Kidney capillary endothelial cell (primary cell): ENCODE results near the gene DLG5.
A peak's percentile ranks its signal among the peaks of the same experiment; 100 is the strongest.

Source experiments
- DNase-seq: peaks from one replicate; pipeline ENCODE4 v3.0.0-alpha.2; 2018; ENCODE audit warnings: low spot score

The DLG5 gene

GRCh38 chr10:77926566-77927401, at the start of gene DLG5:
DLG5 (minus strand) TSS chr10:77926755; CDS start chr10:77926520, 235 bp downstream.
- DNase-seq, result no peak

- DNase-seq, result no peak
Measured at GRCh38 chr10:77975086-77975666, 48.6 kb upstream of the DLG5 start.

GRCh38 chr10:77974396-77975074, 48.0 kb upstream of the DLG5 start:
- DNase-seq, result no peak

- DNase-seq, result no peak
Measured at GRCh38 chr10:77973276-77973675, 46.7 kb upstream of the DLG5 start.

- DNase-seq, result no peak
Measured at GRCh38 chr10:77972148-77972547, 45.6 kb upstream of the DLG5 start.

GRCh38 chr10:77971804-77972144, 45.2 kb upstream of the DLG5 start:
- DNase-seq, result no peak

- no peak for DNase-seq
Measured at GRCh38 chr10:77970869-77971803, 44.6 kb upstream of the DLG5 start.

GRCh38 chr10:77969114-77969513, 42.6 kb upstream of the DLG5 start:
- no peak for DNase-seq

GRCh38 chr10:77967611-77968022, 41.1 kb upstream of the DLG5 start:
- DNase-seq, result no peak

- DNase-seq, result no peak
Measured at GRCh38 chr10:77965294-77965693, 38.7 kb upstream of the DLG5 start.

- no peak for DNase-seq
Measured at GRCh38 chr10:77964811-77965210, 38.3 kb upstream of the DLG5 start.

GRCh38 chr10:77963901-77964300, 37.3 kb upstream of the DLG5 start:
- no peak for DNase-seq

GRCh38 chr10:77962350-77963146, 36.0 kb upstream of the DLG5 start:
- no peak for DNase-seq

- no peak for DNase-seq
Measured at GRCh38 chr10:77961668-77962067, 35.1 kb upstream of the DLG5 start.

- DNase-seq, result no peak
Measured at GRCh38 chr10:77960829-77961329, 34.3 kb upstream of the DLG5 start.

GRCh38 chr10:77959887-77960455, 33.4 kb upstream of the DLG5 start:
- DNase-seq, result no peak

GRCh38 chr10:77959384-77959783, 32.8 kb upstream of the DLG5 start:
- DNase-seq, result no peak

GRCh38 chr10:77955136-77955535, 28.6 kb upstream of the DLG5 start:
- DNase-seq, result no peak

- peak; percentile 39 for DNase-seq
Measured at GRCh38 chr10:77949167-77949566, 22.6 kb upstream of the DLG5 start.

GRCh38 chr10:77946084-77946483, 19.5 kb upstream of the DLG5 start:
- no peak for DNase-seq

- DNase-seq, result no peak
Measured at GRCh38 chr10:77944519-77944918, 18.0 kb upstream of the DLG5 start.
